Measurements from ENCODE around the gene WDR26. TPM values are rescaled to one million over a fixed set of nuclear protein-coding genes. Genes with fewer than 3 reads are reported as not detected.
"Not testable (repeated sequence)": the region's sequence is repeated elsewhere in the genome, so short reads cannot be mapped to it uniquely, and the experiment has no call there.

WDR26 gene
- total RNA-seq, 1 donor from 2014 or later: 63.8 TPM

GRCh38 chr1:224352436-224353085, 82.0 kb downstream of the WDR26 start:
- DNase-seq (ENCODE audit: low spot score): not testable (repeated sequence)

- DNase-seq (ENCODE audit: low spot score): not testable (repeated sequence)
Observed at GRCh38 chr1:224349716-224350115, 84.9 kb downstream of the WDR26 start.

GRCh38 chr1:224348137-224348536, 86.5 kb downstream of the WDR26 start:
- DNase-seq (ENCODE audit: low spot score): no peak

GRCh38 chr1:224343679-224344078, 90.9 kb downstream of the WDR26 start:
- no peak for DNase-seq (ENCODE audit: low spot score)

- DNase-seq (ENCODE audit: low spot score): not testable (repeated sequence)
Observed at GRCh38 chr1:224340453-224341384, 93.9 kb downstream of the WDR26 start.

GRCh38 chr1:224339442-224340033, 95.1 kb downstream of the WDR26 start:
- no peak for DNase-seq (ENCODE audit: low spot score)

- no peak for DNase-seq (ENCODE audit: low spot score)
Observed at GRCh38 chr1:224338150-224338838, 96.3 kb downstream of the WDR26 start.

Other genes with a start within 250 kb of the WDR26 start
- 17.6 TPM for gene NVL, start 104.6 kb downstream of the WDR26 start, total RNA-seq
- gene CNIH4, start 77.9 kb downstream of the WDR26 start, total RNA-seq: 40.8 TPM
- gene CNIH3, start 181.5 kb upstream of the WDR26 start, total RNA-seq: 1.5 TPM

Measured in mucosa of gallbladder (tissue), 1 donor.